Measurements from ENCODE around the gene LIN7B.

Gene LIN7B

GRCh38 chr19:49127674-49128544, 13.7 kb downstream of the LIN7B start:
- FAIRE-seq: peak; percentile 95
- DNase-seq (ENCODE audit: insufficient read length, low spot score): peak; percentile 98
- TF ChIP-seq SPI1 (IDR thresholded peaks at IDR 0.05; ENCODE audit: low read depth, low read length) (no peak), POU2F2 (IDR thresholded peaks at IDR 0.05; ENCODE audit: low read depth, low read length) (no peak), POLR2AphosphoS5 (IDR thresholded peaks at IDR 0.05; ENCODE audit: low read depth, low read length) (no peak), TAF1 (IDR thresholded peaks at IDR 0.05; ENCODE audit: low read depth, low read length) (no peak), PAX5 (IDR thresholded peaks at IDR 0.05; ENCODE audit: insufficient read depth, low read length, severe bottlenecking) (no peak), POLR2A (IDR thresholded peaks at IDR 0.05; ENCODE audit: low read depth, low read length) (no peak)

- TF ChIP-seq POLR2AphosphoS5 (IDR thresholded peaks at IDR 0.05; ENCODE audit: low read depth, low read length): no peak
- no peak for TF ChIP-seq TAF1 (IDR thresholded peaks at IDR 0.05; ENCODE audit: low read depth, low read length)
- FAIRE-seq (no peak), DNase-seq (ENCODE audit: insufficient read length, low spot score) (no peak)
Observed at GRCh38 chr19:49128545-49129237, 14.5 kb downstream of the LIN7B start.

- TF ChIP-seq POU2F2 (IDR thresholded peaks at IDR 0.05; ENCODE audit: low read depth, low read length) (no peak), PAX5 (IDR thresholded peaks at IDR 0.05; ENCODE audit: insufficient read depth, low read length, severe bottlenecking) (no peak), POLR2A (IDR thresholded peaks at IDR 0.05; ENCODE audit: low read depth, low read length) (no peak), POLR2AphosphoS5 (IDR thresholded peaks at IDR 0.05; ENCODE audit: low read depth, low read length) (no peak), SPI1 (IDR thresholded peaks at IDR 0.05; ENCODE audit: low read depth, low read length) (no peak), TAF1 (IDR thresholded peaks at IDR 0.05; ENCODE audit: low read depth, low read length) (no peak)
- FAIRE-seq (no peak), DNase-seq (ENCODE audit: insufficient read length, low spot score) (no peak)
Observed at GRCh38 chr19:49129238-49129583, 15.0 kb downstream of the LIN7B start.

- TF ChIP-seq PAX5 (IDR thresholded peaks at IDR 0.05; ENCODE audit: insufficient read depth, low read length, severe bottlenecking) (no peak), POLR2AphosphoS5 (IDR thresholded peaks at IDR 0.05; ENCODE audit: low read depth, low read length) (no peak), TAF1 (IDR thresholded peaks at IDR 0.05; ENCODE audit: low read depth, low read length) (no peak), POU2F2 (IDR thresholded peaks at IDR 0.05; ENCODE audit: low read depth, low read length) (no peak), POLR2A (IDR thresholded peaks at IDR 0.05; ENCODE audit: low read depth, low read length) (no peak), SPI1 (IDR thresholded peaks at IDR 0.05; ENCODE audit: low read depth, low read length) (no peak)
- FAIRE-seq (no peak), DNase-seq (ENCODE audit: insufficient read length, low spot score) (no peak)
Observed at GRCh38 chr19:49130325-49130724, 16.2 kb downstream of the LIN7B start.

- DNase-seq (ENCODE audit: insufficient read length, low spot score) (no peak), FAIRE-seq (no peak)
- TF ChIP-seq POLR2AphosphoS5 (IDR thresholded peaks at IDR 0.05; ENCODE audit: low read depth, low read length): no peak
Observed at GRCh38 chr19:49132974-49133609, 18.9 kb downstream of the LIN7B start.

- no peak for FAIRE-seq
- TF ChIP-seq POLR2A (IDR thresholded peaks at IDR 0.05; ENCODE audit: low read depth, low read length) (no peak), POU2F2 (IDR thresholded peaks at IDR 0.05; ENCODE audit: low read depth, low read length) (no peak), SPI1 (IDR thresholded peaks at IDR 0.05; ENCODE audit: low read depth, low read length) (no peak), POLR2AphosphoS5 (IDR thresholded peaks at IDR 0.05; ENCODE audit: low read depth, low read length) (no peak), PAX5 (IDR thresholded peaks at IDR 0.05; ENCODE audit: insufficient read depth, low read length, severe bottlenecking) (no peak), TAF1 (IDR thresholded peaks at IDR 0.05; ENCODE audit: low read depth, low read length) (no peak)
- no peak for DNase-seq (ENCODE audit: insufficient read length, low spot score)
Observed at GRCh38 chr19:49133621-49134454, 19.7 kb downstream of the LIN7B start.

- DNase-seq (ENCODE audit: insufficient read length, low spot score) (no peak), FAIRE-seq (no peak)
- TF ChIP-seq POLR2A (IDR thresholded peaks at IDR 0.05; ENCODE audit: low read depth, low read length): no peak
- no peak for TF ChIP-seq POLR2AphosphoS5 (IDR thresholded peaks at IDR 0.05; ENCODE audit: low read depth, low read length)
- no peak for TF ChIP-seq POU2F2 (IDR thresholded peaks at IDR 0.05; ENCODE audit: low read depth, low read length)
- TF ChIP-seq SPI1 (IDR thresholded peaks at IDR 0.05; ENCODE audit: low read depth, low read length): no peak
- TF ChIP-seq PAX5 (IDR thresholded peaks at IDR 0.05; ENCODE audit: insufficient read depth, low read length, severe bottlenecking): no peak
Observed at GRCh38 chr19:49135686-49136085, 21.5 kb downstream of the LIN7B start.

- DNase-seq (ENCODE audit: insufficient read length, low spot score) (no peak), FAIRE-seq (no peak)
- no peak for TF ChIP-seq PAX5 (IDR thresholded peaks at IDR 0.05; ENCODE audit: insufficient read depth, low read length, severe bottlenecking)
Observed at GRCh38 chr19:49136771-49137171, 22.6 kb downstream of the LIN7B start.

- no peak for DNase-seq (ENCODE audit: insufficient read length, low spot score)
- TF ChIP-seq TAF1 (IDR thresholded peaks at IDR 0.05; ENCODE audit: low read depth, low read length) (no peak), PAX5 (IDR thresholded peaks at IDR 0.05; ENCODE audit: insufficient read depth, low read length, severe bottlenecking) (no peak), SPI1 (IDR thresholded peaks at IDR 0.05; ENCODE audit: low read depth, low read length) (no peak), POLR2AphosphoS5 (IDR thresholded peaks at IDR 0.05; ENCODE audit: low read depth, low read length) (no peak), POLR2A (IDR thresholded peaks at IDR 0.05; ENCODE audit: low read depth, low read length) (no peak), POU2F2 (IDR thresholded peaks at IDR 0.05; ENCODE audit: low read depth, low read length) (no peak)
- no peak for FAIRE-seq
Observed at GRCh38 chr19:49140951-49141350, 26.8 kb downstream of the LIN7B start.

Measured in GM12891 (cell line).